HepG2 (cell line): ENCODE results near the gene PIKFYVE. TPM values are rescaled to one million over a fixed set of nuclear protein-coding genes. Genes with fewer than 3 reads are reported as not detected.

Experiments
- CREB1 ChIP-seq, 2 experiments: fragments of 450-650 bp in 1 of 2; IDR thresholded peaks; 2 replicates each; pipeline ENCODE4 v1.6.1; 2016 to 2017; ENCODE audit warnings: control low read depth in 1 of 2, mild to moderate bottlenecking in 1 of 2, missing compliant biosample characterization in 1 of 2, missing genetic modification characterization in 1 of 2
- FIP1L1 ChIP-seq: fragments of 200-400 bp; formaldehyde crosslinking; IDR thresholded peaks from 2 replicates; pipeline ENCODE4 v1.6.1; 2018; ENCODE audit warnings: low read depth, mild to moderate bottlenecking, low read length, moderate library complexity, borderline replicate concordance; ENCODE audit not compliant: insufficient read depth
- HNF4G ChIP-seq, 2 experiments: sonication (generic) in 1 of 2; formaldehyde crosslinking in 1 of 2; IDR thresholded peaks; 2 replicates each; pipeline versions ENCODE4 v1.4.0 to v1.6.1; 2011 to 2020; ENCODE audit warnings: borderline replicate concordance in 2 of 2, low read depth in 2 of 2, mild to moderate bottlenecking in 2 of 2, low read length in 1 of 2, missing genetic modification reagents in 1 of 2, moderate library complexity in 1 of 2
- HOMEZ ChIP-seq: IDR thresholded peaks from 2 replicates; pipeline ENCODE4 v1.6.1; 2016; ENCODE audit warnings: low read depth
- ISX ChIP-seq: sonication (generic); formaldehyde crosslinking; conservative IDR thresholded peaks from 2 replicates; pipeline ENCODE4 v1.5.0; 2020; ENCODE audit warnings: missing genetic modification reagents
- ONECUT2 ChIP-seq: sonication (generic); formaldehyde crosslinking; IDR thresholded peaks from 2 replicates; pipeline ENCODE4 v1.4.0; 2020; ENCODE audit warnings: missing genetic modification reagents
- PAWR ChIP-seq: sonication (generic); formaldehyde crosslinking; IDR thresholded peaks from 2 replicates; pipeline ENCODE4 v1.4.0; 2020; ENCODE audit warnings: missing genetic modification reagents, mild to moderate bottlenecking, borderline replicate concordance
- TMF1 ChIP-seq: sonication (generic); formaldehyde crosslinking; IDR thresholded peaks from 2 replicates; pipeline ENCODE4 v1.8.1; 2022; ENCODE audit warnings: low read depth, missing genetic modification reagents
- ZBTB38 ChIP-seq: sonication (generic); formaldehyde crosslinking; IDR thresholded peaks from 2 replicates; pipeline ENCODE4 v1.5.1; 2020; ENCODE audit warnings: mild to moderate bottlenecking, missing genetic modification reagents
- ZNF354B ChIP-seq: sonication (generic); formaldehyde crosslinking; IDR thresholded peaks from 2 replicates; pipeline ENCODE4 v1.8.0; 2022; ENCODE audit warnings: mild to moderate bottlenecking, missing genetic modification reagents
- polyA plus RNA-seq, 8 experiments: library from polyadenylated mRNA; depleted of rRNA in 3 of 8; stranded (reverse) in 7 of 8; unstranded in 1 of 8; fragments of >200 nt; fragmentation: Illumina TruSeq in 4 of 8; extraction: Trizol in 4 of 8; gene quantifications; 2 replicates each; pipeline versions ENCODE4 v1.2.1 to v1.2.3, GENCODE V29; 2011 to 2016; ENCODE audit warnings: low read depth in 4 of 8, missing spikeins in 1 of 8, mixed read lengths in 1 of 8; ENCODE audit not compliant: insufficient read depth in 1 of 8
- total RNA-seq, 5 experiments: library from RNA; depleted of rRNA; stranded (reverse); fragments of >200 nt; fragmentation: Illumina TruSeq; extraction: Trizol; gene quantifications; 2 replicates each; pipeline ENCODE4 v1.2.3, GENCODE V29; 2016; ENCODE audit warnings: low read depth in 1 of 5
- TF ChIP-seq, protein P1 (sequence below): sonication (generic); formaldehyde crosslinking; IDR thresholded peaks from 2 replicates; pipeline ENCODE4 v1.5.1; 2020; ENCODE audit warnings: mild to moderate bottlenecking, missing genetic modification reagents, moderate library complexity
- TF ChIP-seq, protein P2 (sequence below): sonication (generic); formaldehyde crosslinking; IDR thresholded peaks from 2 replicates; pipeline ENCODE4 v1.5.0; 2020; ENCODE audit warnings: mild to moderate bottlenecking, low read depth, missing genetic modification reagents, borderline replicate concordance
- TF ChIP-seq, protein P3 (sequence below): sonication (generic); formaldehyde crosslinking; IDR thresholded peaks from 2 replicates; pipeline ENCODE4 v1.5.1; 2020; ENCODE audit warnings: mild to moderate bottlenecking, missing genetic modification reagents, borderline replicate concordance

Gene PIKFYVE
- total and polyA plus RNA-seq, 2 of the 13 experiments (the other 11 are each of a cell fraction or from before 2014, with no cell fraction given), result 20.2 to 21.7 TPM

DNA sequence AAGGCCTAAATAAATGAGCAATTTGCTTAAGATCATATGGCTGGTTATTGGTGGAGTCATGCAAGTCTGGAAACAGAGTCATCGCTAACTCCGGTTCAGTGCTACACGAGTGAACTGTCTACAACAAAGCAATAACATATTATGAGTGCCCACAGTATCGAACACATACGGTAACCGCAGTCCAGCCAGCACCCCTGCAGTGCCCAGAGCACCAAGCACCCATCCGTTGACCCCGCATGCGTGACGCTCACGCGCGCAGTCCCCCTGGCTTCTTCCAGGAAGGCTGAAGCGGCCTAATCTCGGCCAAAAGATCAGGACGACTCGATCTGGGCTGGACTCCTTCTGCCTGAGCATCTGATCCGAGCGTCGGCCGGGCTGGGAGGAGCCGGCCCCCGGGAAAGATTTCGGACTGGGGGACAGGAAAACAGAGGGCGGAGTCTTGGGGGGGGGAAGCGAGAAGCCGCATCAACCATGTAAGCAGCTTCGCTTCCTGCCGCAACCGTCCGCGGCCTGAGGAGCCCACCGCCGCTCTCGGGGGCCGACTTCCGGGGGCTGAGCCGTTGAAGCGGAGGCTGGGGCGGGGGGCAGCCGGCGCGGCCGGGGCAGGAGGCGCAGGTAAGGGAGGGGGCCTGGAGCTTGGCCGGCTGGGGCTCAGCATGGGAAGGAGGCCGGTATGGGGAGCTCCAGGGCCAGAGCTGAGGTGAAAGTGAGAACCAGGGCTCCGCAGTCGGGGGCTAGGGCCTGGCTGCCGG is at the start of gene PIKFYVE (continued):
- TF ChIP-seq, protein P1, sequence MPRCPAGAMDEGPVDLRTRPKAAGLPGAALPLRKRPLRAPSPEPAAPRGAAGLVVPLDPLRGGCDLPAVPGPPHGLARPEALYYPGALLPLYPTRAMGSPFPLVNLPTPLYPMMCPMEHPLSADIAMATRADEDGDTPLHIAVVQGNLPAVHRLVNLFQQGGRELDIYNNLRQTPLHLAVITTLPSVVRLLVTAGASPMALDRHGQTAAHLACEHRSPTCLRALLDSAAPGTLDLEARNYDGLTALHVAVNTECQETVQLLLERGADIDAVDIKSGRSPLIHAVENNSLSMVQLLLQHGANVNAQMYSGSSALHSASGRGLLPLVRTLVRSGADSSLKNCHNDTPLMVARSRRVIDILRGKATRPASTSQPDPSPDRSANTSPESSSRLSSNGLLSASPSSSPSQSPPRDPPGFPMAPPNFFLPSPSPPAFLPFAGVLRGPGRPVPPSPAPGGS, result peak; percentile 56; the same call in 1 of the 2 replicates
- peak; percentile 88 for TF ChIP-seq CREB1 (IDR thresholded peaks at IDR 0.05)
- peak; percentile 91 for TF ChIP-seq CREB1 (CRISPR knock-in tag; IDR thresholded peaks at IDR 0.05)
- TF ChIP-seq, protein P2, sequence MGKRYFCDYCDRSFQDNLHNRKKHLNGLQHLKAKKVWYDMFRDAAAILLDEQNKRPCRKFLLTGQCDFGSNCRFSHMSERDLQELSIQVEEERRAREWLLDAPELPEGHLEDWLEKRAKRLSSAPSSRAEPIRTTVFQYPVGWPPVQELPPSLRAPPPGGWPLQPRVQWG, result no peak
- peak; percentile 6; the same call in 1 of the 2 replicates for TF ChIP-seq ONECUT2 (CRISPR knock-in tag)
- no peak for TF ChIP-seq ISX (CRISPR knock-in tag)
- peak; percentile 88 for TF ChIP-seq HOMEZ (CRISPR knock-in tag)
- no peak for TF ChIP-seq PAWR
- TF ChIP-seq HNF4G (IDR thresholded peaks at IDR 0.05; ENCODE audit: borderline replicate concordance, low read depth, low read length), result peak; percentile 65
- TF ChIP-seq HNF4G (CRISPR knock-in tag; IDR thresholded peaks at IDR 0.05; ENCODE audit: borderline replicate concordance, low read depth), result peak; percentile 88
- TF ChIP-seq, protein P3, sequence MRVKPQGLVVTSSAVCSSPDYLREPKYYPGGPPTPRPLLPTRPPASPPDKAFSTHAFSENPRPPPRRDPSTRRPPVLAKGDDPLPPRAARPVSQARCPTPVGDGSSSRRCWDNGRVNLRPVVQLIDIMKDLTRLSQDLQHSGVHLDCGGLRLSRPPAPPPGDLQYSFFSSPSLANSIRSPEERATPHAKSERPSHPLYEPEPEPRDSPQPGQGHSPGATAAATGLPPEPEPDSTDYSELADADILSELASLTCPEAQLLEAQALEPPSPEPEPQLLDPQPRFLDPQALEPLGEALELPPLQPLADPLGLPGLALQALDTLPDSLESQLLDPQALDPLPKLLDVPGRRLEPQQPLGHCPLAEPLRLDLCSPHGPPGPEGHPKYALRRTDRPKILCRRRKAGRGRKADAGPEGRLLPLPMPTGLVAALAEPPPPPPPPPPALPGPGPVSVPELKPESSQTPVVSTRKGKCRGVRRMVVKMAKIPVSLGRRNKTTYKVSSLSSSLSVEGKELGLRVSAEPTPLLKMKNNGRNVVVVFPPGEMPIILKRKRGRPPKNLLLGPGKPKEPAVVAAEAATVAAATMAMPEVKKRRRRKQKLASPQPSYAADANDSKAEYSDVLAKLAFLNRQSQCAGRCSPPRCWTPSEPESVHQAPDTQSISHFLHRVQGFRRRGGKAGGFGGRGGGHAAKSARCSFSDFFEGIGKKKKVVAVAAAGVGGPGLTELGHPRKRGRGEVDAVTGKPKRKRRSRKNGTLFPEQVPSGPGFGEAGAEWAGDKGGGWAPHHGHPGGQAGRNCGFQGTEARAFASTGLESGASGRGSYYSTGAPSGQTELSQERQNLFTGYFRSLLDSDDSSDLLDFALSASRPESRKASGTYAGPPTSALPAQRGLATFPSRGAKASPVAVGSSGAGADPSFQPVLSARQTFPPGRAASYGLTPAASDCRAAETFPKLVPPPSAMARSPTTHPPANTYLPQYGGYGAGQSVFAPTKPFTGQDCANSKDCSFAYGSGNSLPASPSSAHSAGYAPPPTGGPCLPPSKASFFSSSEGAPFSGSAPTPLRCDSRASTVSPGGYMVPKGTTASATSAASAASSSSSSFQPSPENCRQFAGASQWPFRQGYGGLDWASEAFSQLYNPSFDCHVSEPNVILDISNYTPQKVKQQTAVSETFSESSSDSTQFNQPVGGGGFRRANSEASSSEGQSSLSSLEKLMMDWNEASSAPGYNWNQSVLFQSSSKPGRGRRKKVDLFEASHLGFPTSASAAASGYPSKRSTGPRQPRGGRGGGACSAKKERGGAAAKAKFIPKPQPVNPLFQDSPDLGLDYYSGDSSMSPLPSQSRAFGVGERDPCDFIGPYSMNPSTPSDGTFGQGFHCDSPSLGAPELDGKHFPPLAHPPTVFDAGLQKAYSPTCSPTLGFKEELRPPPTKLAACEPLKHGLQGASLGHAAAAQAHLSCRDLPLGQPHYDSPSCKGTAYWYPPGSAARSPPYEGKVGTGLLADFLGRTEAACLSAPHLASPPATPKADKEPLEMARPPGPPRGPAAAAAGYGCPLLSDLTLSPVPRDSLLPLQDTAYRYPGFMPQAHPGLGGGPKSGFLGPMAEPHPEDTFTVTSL, result peak; percentile 16; the same call in 1 of the 2 replicates
- no peak for TF ChIP-seq FIP1L1
- peak; percentile 52; the same call in 1 of the 2 replicates for TF ChIP-seq TMF1 (CRISPR knock-in tag)
- TF ChIP-seq ZNF354B (CRISPR knock-in tag), result no peak
- TF ChIP-seq ZBTB38, result peak; percentile 69; the same call in 1 of the 2 replicates
